Caco-2 (cell line): ENCODE data around the gene PANK2. TPM values are rescaled to one million over a fixed set of nuclear protein-coding genes. Genes with fewer than 3 reads are reported as not detected.

Experiments
- BruUV-seq: library from RNA; stranded (reverse); fragments of 400-500 nt; replicated peaks from 2 replicates; lab custom pipeline; 2021; lab: Mats Ljungman, UMichigan
- CTCF ChIA-PET: fragments of 300-600 bp; sonication (Branson Sonifier 250); formaldehyde crosslinking; loops from one replicate; lab custom pipeline; 2022; ENCODE audit warnings: antibody characterized with exemption; lab: Charles Lee
- POLR2A ChIA-PET: fragments of 300-600 bp; sonication (Branson Sonifier 250); formaldehyde crosslinking; loops from one replicate; lab custom pipeline; 2022; ENCODE audit warnings: antibody characterized with exemption; lab: Charles Lee
- DNase-seq, 2 experiments: peaks; one replicate each; pipeline versions ENCODE4 v3.0.0 to v3.0.0-alpha.2; 2020 to 2022
- H3K27me3 ChIP-seq: replicated peaks from 2 replicates; pipeline ENCODE4 v1.6.0; 2011; ENCODE audit warnings: low read length; ENCODE audit not compliant: control insufficient read depth, insufficient read depth
- H3K36me3 ChIP-seq: 2 replicates; pipeline ENCODE4 v1.5.1; 2011; ENCODE audit warnings: low read length; ENCODE audit not compliant: control insufficient read depth, insufficient read depth
- H3K4me1 ChIP-seq: fragments of 250-450 bp; sonication (Bioruptor Pico); 2 replicates; pipeline ENCODE4 v1.5.1; 2020; ENCODE audit warnings: mild to moderate bottlenecking
- H3K4me3 ChIP-seq: 2 replicates; pipeline ENCODE4 v1.5.1; 2011; ENCODE audit warnings: low read depth, mild to moderate bottlenecking, control low read depth, low read length
- H3K9me3 ChIP-seq: fragments of 250-450 bp; sonication (Bioruptor Pico); 2 replicates; pipeline ENCODE4 v1.5.1; 2020; ENCODE audit warnings: mild to moderate bottlenecking, moderate library complexity
- H3K27ac Mint-ChIP-seq: one replicate; pipeline ENCODE4 v1.8.0; 2022; ENCODE audit warnings: mixed read lengths; ENCODE audit not compliant: unreplicated experiment
- H3K27me3 Mint-ChIP-seq: one replicate; pipeline ENCODE4 v1.8.0; 2022; ENCODE audit warnings: mixed read lengths; ENCODE audit not compliant: insufficient read depth, unreplicated experiment
- H3K36me3 Mint-ChIP-seq: one replicate; pipeline ENCODE4 v1.8.0; 2022; ENCODE audit warnings: mild to moderate bottlenecking, mixed read lengths; ENCODE audit not compliant: insufficient read depth, unreplicated experiment
- H3K4me1 Mint-ChIP-seq: one replicate; pipeline ENCODE4 v1.8.0; 2022; ENCODE audit warnings: low read depth, mixed read lengths; ENCODE audit not compliant: unreplicated experiment
- H3K4me3 Mint-ChIP-seq: one replicate; pipeline ENCODE4 v1.8.0; 2022; ENCODE audit warnings: mild to moderate bottlenecking, moderate library complexity, mixed read lengths; ENCODE audit not compliant: unreplicated experiment
- H3K9me3 Mint-ChIP-seq: one replicate; pipeline ENCODE4 v1.8.0; 2022; ENCODE audit warnings: mixed read lengths; ENCODE audit not compliant: unreplicated experiment
- CTCF ChIP-seq, 2 experiments: fragments of 200-600 bp in 1 of 2; IDR thresholded peaks; 1 replicate in 1 of 2; 2 replicates in 1 of 2; pipeline versions ENCODE4 v1.5.1 to v1.8.0; 2011 to 2022; ENCODE audit warnings: antibody characterized with exemption in 1 of 2, control low read depth in 1 of 2, inconsistent platforms in 1 of 2, low read depth in 1 of 2, low read length in 1 of 2, mild to moderate bottlenecking in 1 of 2, moderate library complexity in 1 of 2; ENCODE audit not compliant: insufficient read depth in 1 of 2, severe bottlenecking in 1 of 2, unreplicated experiment in 1 of 2
- intact Hi-C: fragments of 100-400 bp; cut with micrococcal nuclease; formaldehyde crosslinking; loops from one replicate; pipeline ENCODE4 v1.10.0; 2022; ENCODE audit not compliant: unreplicated experiment
- total RNA-seq: library from RNA; stranded (reverse); gene quantifications from 2 replicates; pipeline ENCODE4 v1.2.3, GENCODE V29; 2022

The PANK2 gene
- total RNA-seq, 1 experiment from 2014 or later = 58.3 TPM

- POLR2A ChIA-PET = no interaction called here
- H3K27me3 Mint-ChIP-seq = no peaks in the 10 kb centered on the region
- DNase-seq = no peak
- intact Hi-C loops = no loop called here
- Histone ChIP-seq H3K36me3 (peaks cover 3% of the 10 kb centered on the region), H3K9me3 (no peaks in the 10 kb centered on the region), H3K4me3 (no peak overlapping the region), H3K27me3 (no peaks in the 10 kb centered on the region), H3K4me1 (no peaks in the 10 kb centered on the region)
- no peak overlapping the region for H3K27ac Mint-ChIP-seq
- peaks cover 90% of the 10 kb centered on the region for H3K36me3 Mint-ChIP-seq
- no peak for TF ChIP-seq CTCF (IDR thresholded peaks at IDR 0.05; ENCODE audit: insufficient read depth in 1 of 2, low read depth in 1 of 2, low read length in 1 of 2, severe bottlenecking in 1 of 2, unreplicated experiment in 1 of 2)
- H3K9me3 Mint-ChIP-seq = no peaks in the 10 kb centered on the region
- no TSS peak for BruUV-seq
- H3K4me3 Mint-ChIP-seq = no peak overlapping the region
- H3K4me1 Mint-ChIP-seq = peaks cover 8% of the 10 kb centered on the region
- CTCF ChIA-PET = no interaction called here
Observed at GRCh38 chr20:3919352-3919751, 30.2 kb downstream of the PANK2 start.

- Mint-ChIP-seq H3K36me3 (peaks cover 90% of the 10 kb centered on the region), H3K9me3 (no peaks in the 10 kb centered on the region), H3K27ac (peak overlapping the region; percentile 13), H3K4me1 (peaks cover 22% of the 10 kb centered on the region), H3K4me3 (no peak overlapping the region), H3K27me3 (no peaks in the 10 kb centered on the region)
- Histone ChIP-seq H3K36me3 (peaks cover 4% of the 10 kb centered on the region), H3K4me3 (no peak overlapping the region), H3K9me3 (no peaks in the 10 kb centered on the region), H3K4me1 (0 out of 2 replicates have a peak, but pooled peaks cover 3% of the 10 kb centered on the region), H3K27me3 (no peaks in the 10 kb centered on the region)
- intact Hi-C loops = no loop called here
- ChIA-PET CTCF (interaction anchor here (0.6 kb wide), 1 partner anchor 606 kb away, joined by 5 read pairs; no protein-coding TSS in a partner anchor), POLR2A (interaction anchor here (0.5 kb wide), 2 partner anchors 29 to 33 kb away, joined by 3 to 6 read pairs; partner anchors contain the start of gene PANK2)
- no TSS peak for BruUV-seq
- DNase-seq = no peak
- no peak for TF ChIP-seq CTCF (IDR thresholded peaks at IDR 0.05; ENCODE audit: insufficient read depth in 1 of 2, low read depth in 1 of 2, low read length in 1 of 2, severe bottlenecking in 1 of 2, unreplicated experiment in 1 of 2)
Observed at GRCh38 chr20:3922223-3922982, 33.2 kb downstream of the PANK2 start.

GRCh38 chr20:3922983-3923339, 33.8 kb downstream of the PANK2 start:
- H3K27ac Mint-ChIP-seq = no peak overlapping the region
- Histone ChIP-seq H3K9me3 (no peaks in the 10 kb centered on the region), H3K36me3 (peaks cover 4% of the 10 kb centered on the region), H3K4me1 (0 out of 2 replicates have a peak, but pooled peaks cover 3% of the 10 kb centered on the region), H3K27me3 (no peaks in the 10 kb centered on the region), H3K4me3 (no peak overlapping the region)
- H3K4me3 Mint-ChIP-seq = no peak overlapping the region
- ChIA-PET CTCF (interaction anchor here (0.6 kb wide), 1 partner anchor 606 kb away, joined by 5 read pairs; no protein-coding TSS in a partner anchor), POLR2A (interaction anchor here (0.5 kb wide), 1 partner anchor 29 kb away, joined by 3 read pairs; no protein-coding TSS in a partner anchor)
- no peaks in the 10 kb centered on the region for H3K27me3 Mint-ChIP-seq
- intact Hi-C loops = no loop called here
- TF ChIP-seq CTCF (IDR thresholded peaks at IDR 0.05; ENCODE audit: insufficient read depth in 1 of 2, low read depth in 1 of 2, low read length in 1 of 2, severe bottlenecking in 1 of 2, unreplicated experiment in 1 of 2) = no peak
- no TSS peak for BruUV-seq
- no peaks in the 10 kb centered on the region for H3K9me3 Mint-ChIP-seq
- no peak for DNase-seq
- peaks cover 22% of the 10 kb centered on the region for H3K4me1 Mint-ChIP-seq
- H3K36me3 Mint-ChIP-seq = peaks cover 92% of the 10 kb centered on the region
